Ishikawa (cell line): Measurements from ENCODE around the gene SRBD1.

Experiments used
- EP300 ChIP-seq: IDR thresholded peaks from 2 replicates; pipeline ENCODE4 v1.6.1; 2012; ENCODE audit warnings: borderline replicate concordance
- TAF1 ChIP-seq: IDR thresholded peaks from 2 replicates; pipeline ENCODE4 v1.6.1; 2012; ENCODE audit warnings: low read depth, mild to moderate bottlenecking
- TEAD4 ChIP-seq: IDR thresholded peaks from 2 replicates; pipeline ENCODE4 v1.6.1; 2012
- TF ChIP-seq, protein P1 (sequence below): IDR thresholded peaks from 2 replicates; pipeline ENCODE4 v1.6.1; 2012; ENCODE audit warnings: low read depth, mild to moderate bottlenecking

DNA sequence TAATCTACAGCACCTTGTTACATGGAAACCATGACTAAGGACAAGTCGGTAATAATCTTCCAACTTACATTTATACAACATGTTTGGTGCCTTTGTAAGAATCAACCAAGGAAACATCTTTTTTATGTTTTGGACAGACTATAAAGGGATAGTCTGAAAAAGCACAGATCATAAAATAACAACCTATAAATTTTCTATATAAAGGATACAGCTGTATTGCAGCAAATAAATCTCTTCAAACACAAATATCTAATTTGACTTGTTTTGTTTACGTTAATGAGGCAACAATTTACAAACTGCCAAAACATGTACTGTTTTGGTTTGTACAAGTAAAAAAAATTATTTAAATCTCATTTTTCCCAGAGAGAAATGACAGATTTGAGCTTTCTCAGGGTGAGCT lies 92.5 kb downstream of the SRBD1 start:
- no peak for TF ChIP-seq EP300
- TF ChIP-seq TEAD4, result no peak
- TF ChIP-seq, protein P1, sequence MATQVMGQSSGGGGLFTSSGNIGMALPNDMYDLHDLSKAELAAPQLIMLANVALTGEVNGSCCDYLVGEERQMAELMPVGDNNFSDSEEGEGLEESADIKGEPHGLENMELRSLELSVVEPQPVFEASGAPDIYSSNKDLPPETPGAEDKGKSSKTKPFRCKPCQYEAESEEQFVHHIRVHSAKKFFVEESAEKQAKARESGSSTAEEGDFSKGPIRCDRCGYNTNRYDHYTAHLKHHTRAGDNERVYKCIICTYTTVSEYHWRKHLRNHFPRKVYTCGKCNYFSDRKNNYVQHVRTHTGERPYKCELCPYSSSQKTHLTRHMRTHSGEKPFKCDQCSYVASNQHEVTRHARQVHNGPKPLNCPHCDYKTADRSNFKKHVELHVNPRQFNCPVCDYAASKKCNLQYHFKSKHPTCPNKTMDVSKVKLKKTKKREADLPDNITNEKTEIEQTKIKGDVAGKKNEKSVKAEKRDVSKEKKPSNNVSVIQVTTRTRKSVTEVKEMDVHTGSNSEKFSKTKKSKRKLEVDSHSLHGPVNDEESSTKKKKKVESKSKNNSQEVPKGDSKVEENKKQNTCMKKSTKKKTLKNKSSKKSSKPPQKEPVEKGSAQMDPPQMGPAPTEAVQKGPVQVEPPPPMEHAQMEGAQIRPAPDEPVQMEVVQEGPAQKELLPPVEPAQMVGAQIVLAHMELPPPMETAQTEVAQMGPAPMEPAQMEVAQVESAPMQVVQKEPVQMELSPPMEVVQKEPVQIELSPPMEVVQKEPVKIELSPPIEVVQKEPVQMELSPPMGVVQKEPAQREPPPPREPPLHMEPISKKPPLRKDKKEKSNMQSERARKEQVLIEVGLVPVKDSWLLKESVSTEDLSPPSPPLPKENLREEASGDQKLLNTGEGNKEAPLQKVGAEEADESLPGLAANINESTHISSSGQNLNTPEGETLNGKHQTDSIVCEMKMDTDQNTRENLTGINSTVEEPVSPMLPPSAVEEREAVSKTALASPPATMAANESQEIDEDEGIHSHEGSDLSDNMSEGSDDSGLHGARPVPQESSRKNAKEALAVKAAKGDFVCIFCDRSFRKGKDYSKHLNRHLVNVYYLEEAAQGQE, result no peak
- no peak for TF ChIP-seq TAF1
